KOPT-K1 (cell line): ENCODE results near the gene C17orf107.
A peak's percentile ranks its signal among the peaks of the same experiment; 100 is the strongest.

Experiments
- H3K27ac ChIP-seq: fragments of 200-600 bp; sonication (generic); 2 replicates; pipeline ENCODE4 v1.5.1; 2016; ENCODE audit warnings: antibody characterized with exemption, mild to moderate bottlenecking, low read depth, low read length; ENCODE audit not compliant: poor library complexity, severe bottlenecking
- H3K36me3 ChIP-seq: fragments of 200-600 bp; sonication (generic); 2 replicates; pipeline ENCODE4 v1.5.1; 2017; ENCODE audit warnings: antibody characterized with exemption, mild to moderate bottlenecking, low read length, moderate library complexity; ENCODE audit not compliant: insufficient read depth
- H3K9me3 ChIP-seq: fragments of 200-600 bp; sonication (generic); 2 replicates; pipeline ENCODE4 v1.5.1; 2017; ENCODE audit warnings: antibody characterized with exemption, low read length, mild to moderate bottlenecking; ENCODE audit not compliant: insufficient read depth, poor library complexity, severe bottlenecking

The C17orf107 gene

DNA sequence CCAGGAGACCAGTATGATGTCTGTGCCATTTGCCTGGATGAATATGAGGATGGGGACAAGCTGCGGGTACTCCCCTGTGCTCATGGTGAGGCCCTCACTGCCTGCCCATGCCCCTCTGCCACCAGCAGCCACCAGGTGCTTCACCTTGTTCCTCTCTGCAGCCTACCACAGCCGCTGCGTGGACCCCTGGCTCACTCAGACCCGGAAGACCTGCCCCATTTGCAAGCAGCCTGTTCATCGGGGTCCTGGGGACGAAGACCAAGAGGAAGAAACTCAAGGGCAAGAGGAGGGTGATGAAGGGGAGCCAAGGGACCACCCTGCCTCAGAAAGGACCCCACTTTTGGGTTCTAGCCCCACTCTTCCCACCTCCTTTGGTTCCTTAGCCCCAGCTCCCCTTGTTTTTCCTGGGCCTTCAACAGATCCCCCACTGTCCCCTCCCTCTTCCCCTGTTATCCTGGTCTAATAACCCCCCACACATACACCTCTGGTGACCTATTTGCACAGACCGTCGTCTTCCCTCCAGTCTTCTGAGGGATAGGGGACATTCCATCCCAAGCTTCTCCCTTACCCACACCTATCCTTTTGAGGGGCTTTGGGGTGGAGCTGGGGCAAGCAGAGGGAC is 45.3 kb downstream of the C17orf107 start:
- Histone ChIP-seq H3K9me3 (no peaks in the 10 kb centered on the region), H3K36me3 (peaks cover 59% of the 10 kb centered on the region), H3K27ac (peak overlapping the region; percentile 99)

GRCh38 chr17:4945176-4945943 is 46.0 kb downstream of the C17orf107 start:
- Histone ChIP-seq H3K36me3 (peaks cover 59% of the 10 kb centered on the region), H3K9me3 (no peaks in the 10 kb centered on the region), H3K27ac (peak overlapping the region; percentile 99)

DNA sequence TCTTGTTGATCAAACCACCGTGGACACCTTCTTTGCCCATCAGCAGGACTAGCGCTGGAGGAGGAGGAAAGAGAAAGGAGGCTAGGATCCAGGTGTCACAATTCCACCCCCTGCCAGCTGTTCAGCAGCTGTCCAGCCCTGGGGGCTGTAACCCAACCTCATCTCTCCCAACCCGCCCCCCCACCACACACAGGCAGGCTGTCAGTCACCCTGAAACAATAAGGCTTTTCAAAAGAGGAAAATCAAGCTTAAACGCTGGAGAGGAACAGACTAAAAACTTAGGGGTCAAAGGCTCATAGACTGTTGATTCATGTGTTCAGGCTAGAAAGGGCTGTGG is 46.6 kb downstream of the C17orf107 start:
- Histone ChIP-seq H3K36me3 (peaks cover 59% of the 10 kb centered on the region), H3K9me3 (no peaks in the 10 kb centered on the region), H3K27ac (peak overlapping the region; percentile 99)

DNA sequence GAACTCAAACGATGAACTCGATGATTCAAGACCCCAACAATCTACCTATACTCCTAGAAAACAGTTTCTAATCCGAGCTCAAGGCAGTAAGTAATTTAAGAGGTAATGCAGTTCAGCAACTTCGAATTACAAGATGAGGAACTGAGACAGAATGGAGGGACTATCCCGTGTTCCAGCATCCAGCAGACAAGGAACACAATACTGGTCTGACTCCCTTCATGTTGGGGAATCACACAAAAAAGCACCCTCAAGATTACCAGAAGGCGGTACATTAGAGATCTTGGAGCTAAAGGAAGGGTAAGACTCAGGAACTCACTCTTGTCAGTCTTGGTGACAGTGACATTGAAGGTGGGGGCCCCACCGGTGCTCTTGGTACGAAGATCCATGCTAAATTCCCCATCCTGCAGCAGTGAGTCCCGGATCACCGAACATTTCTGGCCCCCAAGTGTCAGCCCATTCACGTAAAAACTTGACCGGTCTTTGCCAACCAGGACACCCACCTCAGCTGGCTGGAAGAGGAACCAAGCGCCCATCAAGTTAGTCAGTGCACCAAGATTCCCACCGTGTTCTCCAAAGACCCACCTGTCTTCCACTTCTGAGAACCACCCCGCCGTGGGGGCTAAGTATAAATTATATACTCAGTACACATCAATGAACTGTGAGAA is 47.1 kb downstream of the C17orf107 start:
- Histone ChIP-seq H3K36me3 (peaks cover 59% of the 10 kb centered on the region), H3K9me3 (no peaks in the 10 kb centered on the region), H3K27ac (peak overlapping the region; percentile 99)

GRCh38 chr17:4947010-4947410 is 47.7 kb downstream of the C17orf107 start:
- H3K36me3 ChIP-seq = peaks cover 56% of the 10 kb centered on the region

GRCh38 chr17:4947411-4948165 is 48.3 kb downstream of the C17orf107 start:
- peak overlapping the region; percentile 99 for H3K27ac ChIP-seq
- peaks cover 50% of the 10 kb centered on the region for H3K36me3 ChIP-seq
- H3K9me3 ChIP-seq = no peaks in the 10 kb centered on the region

More at GRCh38 chr17:4947010-4947410, 47.7 kb downstream of the C17orf107 start:
- H3K27ac ChIP-seq = peak overlapping the region; percentile 99
- H3K9me3 ChIP-seq = no peaks in the 10 kb centered on the region

DNA sequence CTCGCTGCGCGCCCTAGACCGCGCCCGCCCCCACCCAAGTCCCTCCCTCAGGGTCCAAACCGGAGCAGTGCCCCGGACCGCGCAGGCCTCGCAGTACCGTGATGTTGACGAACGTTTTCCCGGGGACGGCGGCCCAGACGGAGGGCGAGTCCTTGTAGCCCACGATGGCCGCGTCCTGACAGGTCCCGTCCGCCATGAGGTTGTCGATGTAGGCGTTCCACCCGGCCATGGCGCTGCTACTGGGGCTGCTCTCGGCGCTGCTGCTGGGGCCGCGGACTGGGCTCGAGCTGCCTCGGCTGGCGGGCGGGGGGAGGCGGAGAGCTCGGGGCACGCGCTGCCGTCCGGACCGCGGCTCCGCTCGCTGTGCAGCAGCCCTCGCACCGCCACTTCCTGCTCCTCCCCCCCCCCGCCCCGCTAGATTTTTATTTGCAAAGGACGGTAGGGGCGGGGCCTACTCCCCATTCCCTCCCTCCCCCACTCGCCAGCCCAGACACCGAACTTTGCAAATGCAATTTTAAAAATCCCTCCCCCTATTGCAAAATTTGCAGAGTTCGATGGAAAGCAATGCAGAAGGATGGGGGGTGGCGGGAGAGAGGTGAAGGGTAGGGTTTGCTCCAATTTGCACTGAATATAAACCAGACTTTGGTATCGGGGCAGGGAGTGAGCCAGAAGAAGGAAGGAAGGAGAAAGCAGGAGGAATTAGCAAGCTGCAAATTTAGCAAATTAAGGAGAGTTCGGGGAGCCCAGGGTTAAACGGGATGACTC is 49.0 kb downstream of the C17orf107 start, which contains the start of gene PFN1:
PFN1 (minus strand) TSS at position 365 of the 765 bp plus-strand sequence; CDS start at position 229, 136 bp downstream.
- Histone ChIP-seq H3K36me3 (peaks cover 42% of the 10 kb centered on the region), H3K27ac (peak within 1 kb of the TSS; percentile 99), H3K9me3 (no peaks in the 10 kb centered on the region)

- H3K27ac ChIP-seq = peak overlapping the region; percentile 99
- peaks cover 37% of the 10 kb centered on the region for H3K36me3 ChIP-seq
- H3K9me3 ChIP-seq = no peaks in the 10 kb centered on the region
Measured at GRCh38 chr17:4948931-4949320, 49.6 kb downstream of the C17orf107 start.

- H3K9me3 ChIP-seq = no peaks in the 10 kb centered on the region
- peak overlapping the region; percentile 99 for H3K27ac ChIP-seq
- peaks cover 32% of the 10 kb centered on the region for H3K36me3 ChIP-seq
Measured at GRCh38 chr17:4949321-4950074, 50.2 kb downstream of the C17orf107 start.

- Histone ChIP-seq H3K27ac (peak overlapping the region; percentile 99), H3K9me3 (no peaks in the 10 kb centered on the region), H3K36me3 (peaks cover 25% of the 10 kb centered on the region)
Measured at GRCh38 chr17:4950075-4950745, 50.9 kb downstream of the C17orf107 start.

- Histone ChIP-seq H3K27ac (peak within 1 kb of the TSS; percentile 99), H3K36me3 (peaks cover 19% of the 10 kb centered on the region), H3K9me3 (no peaks in the 10 kb centered on the region)
Measured at GRCh38 chr17:4950746-4951204, 51.4 kb downstream of the C17orf107 start, which contains the start of gene ENO3. Gene ENO3, plus strand, starts transcription at chr17:4951119. Its CDS starts 711 bp downstream, at chr17:4951830.

DNA sequence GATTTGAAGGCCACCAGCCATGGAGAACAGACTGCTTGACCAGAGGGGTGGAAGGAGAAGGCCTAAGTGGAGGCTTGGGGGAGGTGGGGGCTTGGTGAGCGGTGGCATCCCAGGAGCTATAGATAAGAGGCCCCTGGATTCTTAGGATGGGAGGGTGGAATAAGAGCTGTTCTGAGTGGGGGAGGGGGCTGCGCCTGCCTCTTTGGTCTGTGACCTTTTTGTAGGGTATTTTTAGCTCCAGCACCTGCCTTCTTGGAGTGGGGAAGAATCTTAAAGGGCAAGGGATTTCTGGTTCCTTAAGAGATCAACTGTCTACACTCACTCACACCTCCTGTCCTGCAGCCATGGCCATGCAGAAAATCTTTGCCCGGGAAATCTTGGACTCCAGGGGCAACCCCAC is 52.1 kb downstream of the C17orf107 start:
- no peaks in the 10 kb centered on the region for H3K9me3 ChIP-seq
- peaks cover 12% of the 10 kb centered on the region for H3K36me3 ChIP-seq
- H3K27ac ChIP-seq = peak overlapping the region; percentile 99
